Left ventricle myocardium superior (tissue), 1 donor: ENCODE results near the gene SETD5. TPM values are rescaled to one million over a fixed set of nuclear protein-coding genes. Genes with fewer than 3 reads are reported as not detected.

Source experiments
- ATAC-seq: fragments of 200-7000 bp; cut with Tn5 transposase; one replicate; pipeline ENCODE4 v1.9.1; 2020; ENCODE audit warnings: mild to moderate bottlenecking, moderate library complexity
- DNase-seq: peaks from one replicate; pipeline ENCODE4 v3.0.0-alpha.2; 2020
- intact Hi-C: fragments of 100-400 bp; cut with micrococcal nuclease; formaldehyde crosslinking; loops from one replicate; pipeline ENCODE4 v1.11.0; 2022
- total RNA-seq: library from RNA; stranded (reverse); fragmentation: NEBNext Ultra II Directional; extraction: Animal tissue kit (Norgen Biotek cat#: 25700); gene quantifications from one replicate; pipeline ENCODE4 v1.2.1, GENCODE V29; 2021
- donor health status: DM: no; HTN: yes; CAD: no; lungs with severe emphysema.

The SETD5 gene
- total RNA-seq, 1 donor from 2014 or later: 60.2 TPM

DNA sequence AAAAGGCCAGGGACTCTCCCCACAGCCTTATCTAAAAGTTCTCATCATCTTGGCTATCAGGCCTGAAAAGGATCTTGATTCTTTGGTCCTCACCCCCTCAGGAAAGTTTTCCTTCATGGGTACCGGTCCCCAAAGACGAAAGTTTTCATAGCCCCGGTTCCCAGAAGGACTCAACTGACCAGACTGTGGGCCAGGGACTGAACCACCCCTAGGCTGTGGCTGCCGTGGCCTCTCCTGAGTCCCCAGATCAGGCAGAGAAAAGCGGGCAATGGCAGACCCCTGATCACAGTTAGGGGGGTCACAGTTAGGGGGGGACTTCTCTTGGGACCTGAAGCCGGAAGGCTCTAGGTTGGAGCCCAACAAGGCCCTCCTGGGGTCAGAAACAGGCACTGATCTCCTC, 101.4 kb downstream of the SETD5 start:
- ATAC-seq: no peak
- intact Hi-C loops: no loop called here
- no peak for DNase-seq

DNA sequence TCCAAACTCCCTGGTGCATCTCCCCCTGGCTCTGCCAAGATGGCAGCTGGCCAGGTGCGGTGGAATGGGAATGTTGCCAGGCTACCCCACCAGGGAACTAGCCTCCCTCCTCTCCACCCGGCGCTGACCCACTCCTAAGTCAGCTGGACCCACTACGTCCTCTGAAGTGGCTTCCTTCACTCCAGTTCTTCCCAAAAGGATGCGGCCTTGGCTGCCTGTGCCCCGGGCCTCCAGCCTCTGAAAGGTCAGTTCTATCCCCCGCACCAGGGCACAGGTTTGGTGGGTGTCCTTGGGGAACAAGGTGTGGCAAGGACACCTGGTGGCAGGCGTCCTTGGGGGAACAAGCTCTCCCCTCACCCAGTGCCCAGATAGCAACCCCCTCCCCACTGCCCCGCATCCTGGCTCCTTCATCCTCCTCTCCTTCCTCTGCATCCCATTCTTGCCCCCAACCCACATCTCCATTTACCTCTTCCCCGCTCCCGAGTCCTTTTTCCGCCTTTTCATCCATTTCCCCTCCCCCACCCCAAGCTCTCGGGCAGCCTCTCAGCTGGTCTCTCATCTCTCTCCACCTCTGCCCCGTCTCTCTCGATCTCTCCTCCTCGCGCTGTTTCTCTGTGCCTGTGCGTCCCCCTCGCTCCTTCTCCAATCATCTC, 102.2 kb downstream of the SETD5 start:
- ATAC-seq: no peak
- no peak for DNase-seq
- intact Hi-C loops: no loop called here

GRCh38 chr3:9500108-9501050, 103.0 kb downstream of the SETD5 start:
- DNase-seq (peak; percentile 79), ATAC-seq (peak; percentile 74)
- intact Hi-C loops: no loop called here

GRCh38 chr3:9501226-9501625, 103.8 kb downstream of the SETD5 start:
- DNase-seq (no peak), ATAC-seq (no peak)
- intact Hi-C loops: no loop called here

DNA sequence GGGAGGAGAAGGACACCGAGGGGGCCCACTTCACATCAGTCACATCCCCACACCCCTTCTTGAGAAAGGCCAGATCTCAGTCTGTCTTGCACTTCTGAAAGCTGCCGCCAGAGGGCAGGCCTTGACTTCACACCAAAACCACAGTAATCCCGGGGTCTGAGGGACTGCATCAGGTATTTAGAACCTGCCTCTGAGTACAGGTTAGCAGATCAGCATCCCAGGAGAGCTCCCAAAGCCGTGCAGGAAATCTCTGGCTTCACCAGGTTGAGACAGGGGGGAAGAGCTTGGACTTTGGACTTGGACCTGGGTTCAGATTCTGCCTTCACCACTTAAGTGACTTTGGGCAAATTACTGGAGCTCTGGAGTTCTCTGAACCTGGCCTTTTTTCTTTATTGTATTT, 105.9 kb downstream of the SETD5 start:
- intact Hi-C loops: no loop called here
- peak; percentile 67 for ATAC-seq
- peak; percentile 79 for DNase-seq

DNA sequence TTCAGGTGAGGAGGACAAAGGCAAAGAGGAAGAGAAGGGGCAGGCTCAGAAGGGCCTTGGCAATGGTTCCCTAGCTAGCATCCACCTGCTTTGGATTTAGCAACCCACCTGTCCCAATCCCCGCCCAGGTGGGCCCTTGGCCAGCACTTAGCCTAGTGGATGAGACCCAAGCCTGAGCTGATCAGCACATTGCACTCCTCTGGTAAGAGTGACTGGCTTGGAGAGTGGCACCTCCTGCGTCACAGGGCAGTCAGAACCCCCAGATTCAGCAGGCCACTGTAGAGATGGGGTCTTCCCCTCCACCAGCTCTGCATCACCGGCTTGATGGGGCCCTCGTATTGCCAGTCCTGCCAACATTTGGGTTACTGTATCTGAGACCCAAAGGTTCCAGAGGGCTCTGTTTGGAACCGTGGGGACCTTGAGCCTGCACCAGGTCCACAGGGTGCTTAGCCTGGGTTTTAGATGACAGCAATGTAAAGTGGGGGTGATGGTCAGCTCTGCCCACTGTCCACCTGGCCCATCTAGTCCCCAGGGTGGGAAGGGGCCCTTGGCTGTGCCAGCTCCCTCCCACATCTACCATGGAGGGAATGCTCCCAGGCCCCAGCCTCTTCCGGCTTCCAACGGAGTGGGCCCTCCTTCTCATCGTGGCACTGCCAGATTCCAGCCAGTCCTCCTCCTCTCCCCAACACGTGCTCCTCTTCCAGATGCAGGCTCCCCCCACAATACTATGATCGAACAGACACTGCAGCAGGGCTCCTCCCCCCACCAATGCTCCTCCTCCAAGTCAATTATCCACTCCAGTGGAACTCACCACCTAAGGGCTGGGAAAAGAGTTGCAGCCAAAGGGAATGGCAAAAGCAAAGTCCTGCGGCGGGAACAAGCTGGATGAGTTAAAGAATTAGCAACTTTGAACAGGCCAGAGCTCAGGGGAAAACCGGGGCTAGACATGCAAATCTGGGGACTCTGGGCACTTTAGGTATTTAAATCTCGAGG, 110.5 kb downstream of the SETD5 start:
- ATAC-seq (no peak), DNase-seq (no peak)
- intact Hi-C loops: no loop called here

GRCh38 chr3:9508781-9509180, 111.4 kb downstream of the SETD5 start:
- ATAC-seq: no peak
- no peak for DNase-seq
- intact Hi-C loops: no loop called here

DNA sequence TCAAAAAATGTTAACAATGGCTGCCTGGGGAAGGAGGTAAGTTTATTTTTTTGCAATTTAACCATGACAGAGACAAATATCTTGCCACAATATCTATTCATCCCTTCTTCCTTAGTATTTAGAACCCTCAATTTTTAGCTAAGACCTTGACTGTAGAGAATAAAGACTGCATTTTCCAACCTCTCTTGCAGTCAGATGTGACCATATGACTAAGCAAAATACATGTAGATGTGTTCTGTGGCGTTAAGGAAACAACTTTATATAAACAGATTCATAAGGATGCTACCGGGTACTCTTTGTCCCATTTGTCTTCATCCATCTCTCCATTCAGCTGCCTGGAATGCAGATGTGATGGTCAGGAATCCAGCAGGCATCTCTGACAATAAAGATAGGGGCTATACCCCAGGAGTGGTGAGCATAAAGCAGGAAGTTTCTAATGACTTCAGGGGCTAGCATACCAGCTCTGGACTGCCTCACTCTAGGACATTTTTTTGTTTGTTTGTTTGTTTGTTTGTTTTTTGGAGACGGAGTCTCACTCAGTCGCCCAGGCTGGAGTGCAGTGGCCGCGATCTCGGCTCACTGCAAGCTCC, 115.1 kb downstream of the SETD5 start:
- no peak for DNase-seq
- no peak for ATAC-seq
- intact Hi-C loops: no loop called here

DNA sequence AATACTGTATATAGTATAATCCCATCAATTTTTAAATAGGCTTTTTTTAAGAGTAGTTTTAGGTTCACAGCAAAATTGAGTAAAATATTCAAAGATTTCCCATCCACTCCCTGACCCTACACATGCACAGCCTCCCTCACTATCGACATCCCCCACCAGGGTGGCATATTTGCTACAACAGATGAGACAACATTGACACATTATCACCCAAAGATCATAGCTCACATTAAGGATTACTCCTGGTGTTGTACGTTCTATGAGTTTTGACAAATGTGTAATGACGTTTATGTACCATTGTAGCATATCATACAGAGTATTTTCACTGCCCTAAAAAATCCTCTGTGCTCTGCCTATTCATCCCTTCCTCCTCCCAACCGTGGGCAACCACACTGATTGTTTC, 116.9 kb downstream of the SETD5 start:
- ATAC-seq (no peak), DNase-seq (no peak)
- intact Hi-C loops: no loop called here

DNA sequence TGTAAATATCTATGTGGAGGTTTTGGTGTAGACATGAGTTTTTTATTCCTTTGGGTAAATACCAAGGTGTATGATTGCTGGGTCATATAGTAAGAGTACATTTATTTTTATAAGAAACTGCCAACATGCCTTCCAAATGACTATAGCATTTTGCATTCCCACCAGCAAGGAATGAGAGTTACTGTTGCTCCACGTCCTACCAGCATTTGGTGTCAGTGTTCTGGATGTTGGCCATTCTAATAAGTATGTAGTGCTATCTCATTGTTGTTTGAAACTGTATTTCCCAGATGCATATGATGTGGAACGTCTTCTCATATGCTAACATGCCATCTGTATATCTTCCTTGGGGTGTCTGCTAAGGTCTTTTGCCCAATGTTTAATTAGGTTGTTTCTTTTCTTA, 117.5 kb downstream of the SETD5 start:
- DNase-seq (no peak), ATAC-seq (no peak)
- intact Hi-C loops: no loop called here

- intact Hi-C loops: no loop called here
- DNase-seq (no peak), ATAC-seq (no peak)
These were observed 127.7 kb downstream of the SETD5 start for GRCh38 chr3:9525078-9525477.

Other genes with a start within 250 kb of the SETD5 start
- gene SRGAP3, start 148.0 kb upstream of the SETD5 start, total RNA-seq: 6.4 TPM
- 58.6 TPM for gene THUMPD3, start 34.6 kb upstream of the SETD5 start, total RNA-seq
- gene LHFPL4, start 156.2 kb downstream of the SETD5 start, total RNA-seq: not detected